AG09319 (cell line): ENCODE results near the gene CYP2R1.

ENCODE experiments used
- DNase-seq: peaks from one replicate; pipeline ENCODE4 v3.0.0-alpha.2; 2010; ENCODE audit warnings: low read depth; ENCODE audit errors: extremely low read depth
- TF ChIP-seq, protein P1 (sequence below): IDR thresholded peaks from 2 replicates; pipeline ENCODE4 v1.5.1; 2011; ENCODE audit warnings: low read depth, mild to moderate bottlenecking, inconsistent platforms, low read length, moderate library complexity

Gene CYP2R1

DNA sequence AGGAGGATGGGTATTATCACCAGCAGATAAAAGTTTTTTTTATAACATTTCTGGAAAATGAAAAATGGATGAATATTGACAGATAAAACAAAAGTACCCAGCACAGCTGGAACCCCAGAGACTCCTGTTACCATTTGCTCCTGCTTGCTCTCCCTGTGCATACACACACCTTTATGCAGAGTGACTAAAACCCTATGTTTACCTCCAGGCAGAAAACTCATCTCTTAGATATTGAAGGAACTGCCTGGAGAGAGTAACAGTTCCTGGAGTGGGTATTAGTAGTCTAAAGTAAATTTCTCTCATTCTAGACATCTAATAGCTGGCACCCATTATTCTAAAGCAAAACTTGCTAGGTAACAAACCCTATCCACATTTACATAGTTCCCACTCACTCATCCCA, 38.0 kb downstream of the CYP2R1 start:
- TF ChIP-seq, protein P1, sequence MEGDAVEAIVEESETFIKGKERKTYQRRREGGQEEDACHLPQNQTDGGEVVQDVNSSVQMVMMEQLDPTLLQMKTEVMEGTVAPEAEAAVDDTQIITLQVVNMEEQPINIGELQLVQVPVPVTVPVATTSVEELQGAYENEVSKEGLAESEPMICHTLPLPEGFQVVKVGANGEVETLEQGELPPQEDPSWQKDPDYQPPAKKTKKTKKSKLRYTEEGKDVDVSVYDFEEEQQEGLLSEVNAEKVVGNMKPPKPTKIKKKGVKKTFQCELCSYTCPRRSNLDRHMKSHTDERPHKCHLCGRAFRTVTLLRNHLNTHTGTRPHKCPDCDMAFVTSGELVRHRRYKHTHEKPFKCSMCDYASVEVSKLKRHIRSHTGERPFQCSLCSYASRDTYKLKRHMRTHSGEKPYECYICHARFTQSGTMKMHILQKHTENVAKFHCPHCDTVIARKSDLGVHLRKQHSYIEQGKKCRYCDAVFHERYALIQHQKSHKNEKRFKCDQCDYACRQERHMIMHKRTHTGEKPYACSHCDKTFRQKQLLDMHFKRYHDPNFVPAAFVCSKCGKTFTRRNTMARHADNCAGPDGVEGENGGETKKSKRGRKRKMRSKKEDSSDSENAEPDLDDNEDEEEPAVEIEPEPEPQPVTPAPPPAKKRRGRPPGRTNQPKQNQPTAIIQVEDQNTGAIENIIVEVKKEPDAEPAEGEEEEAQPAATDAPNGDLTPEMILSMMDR, result no peak
- DNase-seq, result no peak

- TF ChIP-seq, protein P1, result no peak
- no peak for DNase-seq
These were observed 39.4 kb downstream of the CYP2R1 start for GRCh38 chr11:14852571-14853177.

- TF ChIP-seq, protein P1, result no peak
- no peak for DNase-seq
These were observed 50.0 kb downstream of the CYP2R1 start for GRCh38 chr11:14842002-14842401.

DNA sequence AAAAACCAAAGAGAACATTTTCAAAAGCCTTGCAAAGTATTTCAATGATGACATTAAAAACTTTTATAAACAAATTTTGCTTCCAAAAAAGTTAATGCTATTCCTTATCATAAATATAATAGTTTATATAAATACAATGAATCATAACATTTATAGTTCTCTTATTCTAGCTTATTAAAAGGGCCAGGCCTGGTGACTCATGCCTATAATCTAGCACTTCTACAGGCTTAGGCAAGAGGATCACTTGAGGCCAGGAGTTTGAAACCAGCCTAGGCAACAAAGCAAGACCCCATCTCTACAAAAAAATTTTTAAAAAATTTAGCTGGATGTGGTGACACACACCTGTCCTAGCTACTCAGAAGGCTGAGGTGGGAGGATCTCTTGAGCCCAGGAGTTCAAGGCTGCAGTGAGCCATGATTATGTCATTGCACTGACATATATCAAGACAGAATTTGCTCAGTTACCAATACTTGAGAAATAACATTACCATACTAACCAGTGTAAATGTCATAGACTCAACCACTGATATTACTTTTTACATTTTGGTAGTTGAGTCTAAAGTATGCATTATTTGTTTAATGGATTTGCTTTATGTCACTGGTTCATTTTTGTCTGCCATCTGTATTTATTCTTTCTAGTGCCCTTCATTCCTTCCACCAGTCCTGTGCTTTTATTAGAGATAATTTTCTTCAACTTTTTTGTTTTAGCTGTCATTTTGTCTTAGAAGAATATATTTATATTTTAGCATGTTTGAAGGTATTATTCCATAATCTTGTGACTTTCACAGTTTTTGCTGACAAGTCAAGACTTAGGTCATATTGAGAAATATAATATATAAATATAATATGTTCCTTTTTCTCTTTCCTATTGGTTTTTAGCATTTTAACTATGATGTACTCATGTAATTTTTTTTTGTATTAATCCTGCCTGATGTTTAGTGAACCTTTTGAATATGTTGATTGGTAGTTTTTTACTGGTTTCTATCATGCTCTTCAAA, 56.2 kb downstream of the CYP2R1 start:
- no peak for DNase-seq
- TF ChIP-seq, protein P1, result no peak
